ENCODE results near the gene SLC4A7.

GRCh38 chr3:27479806-27480543, 4.2 kb downstream of the SLC4A7 start:
- TF ChIP-seq CTCF (IDR thresholded peaks at IDR 0.05 in 4 of 5, conservative IDR thresholded peaks at IDR 0.05 in 1 of 5) (no peak), POLR2A (IDR thresholded peaks at IDR 0.05) (no peak)

Measured in gastrocnemius medialis (tissue), 4 donors.